HepG2 (cell line): ENCODE data around the gene GABRR3. TPM values are rescaled to one million over a fixed set of nuclear protein-coding genes. Genes with fewer than 3 reads are reported as not detected.
A peak's percentile ranks its signal among the peaks of the same experiment; 100 is the strongest.

Source experiments
- AFF4 ChIP-seq: sonication (generic); formaldehyde crosslinking; IDR thresholded peaks from 2 replicates; pipeline ENCODE4 v1.4.0; 2020; ENCODE audit warnings: missing genetic modification reagents
- BRD4 ChIP-seq: sonication (generic); formaldehyde crosslinking; IDR thresholded peaks from 2 replicates; pipeline ENCODE4 v1.4.0; 2020; ENCODE audit warnings: missing genetic modification reagents
- HDAC2 ChIP-seq: sonication (generic); formaldehyde crosslinking; IDR thresholded peaks from 2 replicates; pipeline ENCODE4 v1.4.0; 2020; ENCODE audit warnings: missing genetic modification reagents
- MYPOP ChIP-seq: sonication (generic); formaldehyde crosslinking; IDR thresholded peaks from 2 replicates; pipeline ENCODE4 v1.8.1; 2023; ENCODE audit warnings: mild to moderate bottlenecking, moderate library complexity, missing genetic modification reagents
- NR2C2 ChIP-seq: sonication (generic); formaldehyde crosslinking; IDR thresholded peaks from 2 replicates; pipeline ENCODE4 v1.4.0; 2020; ENCODE audit warnings: missing genetic modification reagents, mild to moderate bottlenecking, moderate library complexity, borderline replicate concordance
- SOX5 ChIP-seq: IDR thresholded peaks from 2 replicates; pipeline ENCODE4 v1.6.1; 2016; ENCODE audit warnings: borderline replicate concordance
- STAG1 ChIP-seq: sonication (generic); formaldehyde crosslinking; IDR thresholded peaks from 2 replicates; pipeline ENCODE4 v1.4.0; 2020; ENCODE audit warnings: missing genetic modification reagents
- ZBTB25 ChIP-seq: IDR thresholded peaks from 2 replicates; pipeline ENCODE4 v1.6.1; 2018; ENCODE audit warnings: missing genetic modification reagents
- ZBTB43 ChIP-seq: sonication (generic); formaldehyde crosslinking; conservative IDR thresholded peaks from 2 replicates; pipeline ENCODE4 v1.4.0; 2020; ENCODE audit warnings: missing genetic modification reagents
- ZMYM3 ChIP-seq: sonication (generic); formaldehyde crosslinking; IDR thresholded peaks from 2 replicates; pipeline ENCODE4 v1.5.1; 2020; ENCODE audit warnings: mild to moderate bottlenecking, missing genetic modification reagents
- ZNF605 ChIP-seq: sonication (generic); formaldehyde crosslinking; IDR thresholded peaks from 2 replicates; pipeline ENCODE4 v1.8.0; 2022; ENCODE audit warnings: mild to moderate bottlenecking, missing genetic modification reagents
- ZNF746 ChIP-seq: sonication (generic); formaldehyde crosslinking; IDR thresholded peaks from 2 replicates; pipeline ENCODE4 v1.8.0; 2022; ENCODE audit warnings: mild to moderate bottlenecking, missing genetic modification reagents
- polyA plus RNA-seq, 8 experiments: library from polyadenylated mRNA; depleted of rRNA in 3 of 8; stranded (reverse) in 7 of 8; unstranded in 1 of 8; fragments of >200 nt; fragmentation: Illumina TruSeq in 4 of 8; extraction: Trizol in 4 of 8; gene quantifications; 2 replicates each; pipeline versions ENCODE4 v1.2.1 to v1.2.3, GENCODE V29; 2011 to 2016; ENCODE audit warnings: low read depth in 4 of 8, missing spikeins in 1 of 8, mixed read lengths in 1 of 8; ENCODE audit not compliant: insufficient read depth in 1 of 8
- total RNA-seq, 5 experiments: library from RNA; depleted of rRNA; stranded (reverse); fragments of >200 nt; fragmentation: Illumina TruSeq; extraction: Trizol; gene quantifications; 2 replicates each; pipeline ENCODE4 v1.2.3, GENCODE V29; 2016; ENCODE audit warnings: low read depth in 1 of 5
- TF ChIP-seq, protein P1 (sequence below): sonication (generic); formaldehyde crosslinking; IDR thresholded peaks from 2 replicates; pipeline ENCODE4 v1.4.0; 2020; ENCODE audit warnings: missing genetic modification reagents
- TF ChIP-seq, protein P2 (sequence below): sonication (generic); IDR thresholded peaks from 2 replicates; pipeline ENCODE4 v1.6.1; 2016; ENCODE audit warnings: low read depth, borderline replicate concordance
- TF ChIP-seq, protein P3 (sequence below): IDR thresholded peaks from 2 replicates; pipeline ENCODE4 v1.6.1; 2012; ENCODE audit warnings: low read depth, low read length, improper control_type of control experiment
- TF ChIP-seq, protein P4 (sequence below): sonication (generic); formaldehyde crosslinking; IDR thresholded peaks from 2 replicates; pipeline ENCODE4 v1.5.0; 2020; ENCODE audit warnings: mild to moderate bottlenecking, low read depth, missing genetic modification reagents, borderline replicate concordance

Gene GABRR3
- total and polyA plus RNA-seq, 2 of the 13 experiments (the other 11 are each of a cell fraction or from before 2014, with no cell fraction given), result 0.42 to 0.83 TPM

- TF ChIP-seq NR2C2 (peak; percentile 91), AFF4 (CRISPR knock-in tag) (no peak), SOX5 (CRISPR knock-in tag) (peak; percentile 86), MYPOP (CRISPR knock-in tag) (peak; percentile 46; the same call in 1 of the 2 replicates), STAG1 (CRISPR knock-in tag) (peak; percentile 67), ZBTB43 (CRISPR knock-in tag) (0 out of 2 replicates have a peak, but pooled peaks have one; percentile 56), ZNF605 (CRISPR knock-in tag) (peak; percentile 56), ZBTB25 (CRISPR knock-in tag) (peak; percentile 17; the same call in 1 of the 2 replicates), ZNF746 (CRISPR knock-in tag) (0 out of 2 replicates have a peak, but pooled peaks have one; percentile 44), BRD4 (CRISPR knock-in tag) (0 out of 2 replicates have a peak, but pooled peaks have one; percentile 68), HDAC2 (CRISPR knock-in tag) (peak; percentile 83), ZMYM3 (CRISPR knock-in tag) (peak; percentile 51; the same call in 1 of the 2 replicates)
- TF ChIP-seq, protein P1, sequence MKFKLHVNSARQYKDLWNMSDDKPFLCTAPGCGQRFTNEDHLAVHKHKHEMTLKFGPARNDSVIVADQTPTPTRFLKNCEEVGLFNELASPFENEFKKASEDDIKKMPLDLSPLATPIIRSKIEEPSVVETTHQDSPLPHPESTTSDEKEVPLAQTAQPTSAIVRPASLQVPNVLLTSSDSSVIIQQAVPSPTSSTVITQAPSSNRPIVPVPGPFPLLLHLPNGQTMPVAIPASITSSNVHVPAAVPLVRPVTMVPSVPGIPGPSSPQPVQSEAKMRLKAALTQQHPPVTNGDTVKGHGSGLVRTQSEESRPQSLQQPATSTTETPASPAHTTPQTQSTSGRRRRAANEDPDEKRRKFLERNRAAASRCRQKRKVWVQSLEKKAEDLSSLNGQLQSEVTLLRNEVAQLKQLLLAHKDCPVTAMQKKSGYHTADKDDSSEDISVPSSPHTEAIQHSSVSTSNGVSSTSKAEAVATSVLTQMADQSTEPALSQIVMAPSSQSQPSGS (CRISPR knock-in tag), result peak; percentile 80
- TF ChIP-seq, protein P2, sequence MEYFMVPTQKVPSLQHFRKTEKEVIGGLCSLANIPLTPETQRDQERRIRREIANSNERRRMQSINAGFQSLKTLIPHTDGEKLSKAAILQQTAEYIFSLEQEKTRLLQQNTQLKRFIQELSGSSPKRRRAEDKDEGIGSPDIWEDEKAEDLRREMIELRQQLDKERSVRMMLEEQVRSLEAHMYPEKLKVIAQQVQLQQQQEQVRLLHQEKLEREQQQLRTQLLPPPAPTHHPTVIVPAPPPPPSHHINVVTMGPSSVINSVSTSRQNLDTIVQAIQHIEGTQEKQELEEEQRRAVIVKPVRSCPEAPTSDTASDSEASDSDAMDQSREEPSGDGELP, result peak; percentile 89
- TF ChIP-seq, protein P3, sequence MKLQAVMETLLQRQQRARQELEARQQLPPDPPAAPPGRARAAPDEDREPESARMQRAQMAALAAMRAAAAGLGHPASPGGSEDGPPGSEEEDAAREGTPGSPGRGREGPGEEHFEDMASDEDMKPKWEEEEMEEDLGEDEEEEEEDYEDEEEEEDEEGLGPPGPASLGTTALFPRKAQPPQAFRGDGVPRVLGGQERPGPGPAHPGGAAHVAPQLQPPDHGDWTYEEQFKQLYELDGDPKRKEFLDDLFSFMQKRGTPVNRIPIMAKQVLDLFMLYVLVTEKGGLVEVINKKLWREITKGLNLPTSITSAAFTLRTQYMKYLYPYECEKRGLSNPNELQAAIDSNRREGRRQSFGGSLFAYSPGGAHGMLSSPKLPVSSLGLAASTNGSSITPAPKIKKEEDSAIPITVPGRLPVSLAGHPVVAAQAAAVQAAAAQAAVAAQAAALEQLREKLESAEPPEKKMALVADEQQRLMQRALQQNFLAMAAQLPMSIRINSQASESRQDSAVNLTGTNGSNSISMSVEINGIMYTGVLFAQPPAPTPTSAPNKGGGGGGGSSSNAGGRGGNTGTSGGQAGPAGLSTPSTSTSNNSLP, result peak; percentile 66
- TF ChIP-seq, protein P4, sequence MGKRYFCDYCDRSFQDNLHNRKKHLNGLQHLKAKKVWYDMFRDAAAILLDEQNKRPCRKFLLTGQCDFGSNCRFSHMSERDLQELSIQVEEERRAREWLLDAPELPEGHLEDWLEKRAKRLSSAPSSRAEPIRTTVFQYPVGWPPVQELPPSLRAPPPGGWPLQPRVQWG (CRISPR knock-in tag), result no peak
Measured at GRCh38 chr3:98010194-98010882, 24.8 kb downstream of the GABRR3 start (continued).
